Measurements from ENCODE around the gene UBE2H. TPM values are rescaled to one million over a fixed set of nuclear protein-coding genes. Genes with fewer than 3 reads are reported as not detected.

UBE2H gene

GRCh38 chr7:129780974-129781927 lies 171.5 kb downstream of the UBE2H start:
- Histone ChIP-seq H3K9ac (ENCODE audit: low read depth, low read length) (no peak overlapping the region), H3K36me3 (ENCODE audit: insufficient read depth, low read length) (no peaks in the 10 kb centered on the region), H3K4me2 (ENCODE audit: low read length) (peak overlapping the region; percentile 82), H3K9me3 (replicated peaks; ENCODE audit: low read length) (no peaks in the 10 kb centered on the region), H3K27me3 (ENCODE audit: control insufficient read depth, insufficient read depth, low read length) (peaks cover 82% of the 10 kb centered on the region), H3K4me1 (ENCODE audit: control insufficient read depth, insufficient read depth, low read length) (peaks cover 24% of the 10 kb centered on the region), H3K4me3 (ENCODE audit: low read length) (no peak overlapping the region)

Small RNA genes within 50 kb of the gene (small RNA-seq; reads per million reads assigned to genes)
- not detected for gene RF00019

Data from skeletal muscle satellite cell (primary cell).